NCI-H345 treated with DMSO at 0.1 percent for 48 hours (cell line): Measurements from ENCODE around the gene ATG14.
"Not testable (repeated sequence)": the region's sequence is repeated elsewhere in the genome, so short reads cannot be mapped to it uniquely, and the experiment has no call there.

Source experiments
- DNase-seq: peaks from one replicate; lab custom pipeline; 2025; ENCODE audit not compliant: unreplicated experiment; lab: John Stamatoyannopoulos, UW

The ATG14 gene

GRCh38 chr14:55411426-55412389, at the start of gene ATG14:
ATG14 (minus strand) TSS chr14:55411830; CDS start chr14:55411822, 8 bp downstream.
- peak; percentile 80 for DNase-seq

DNA sequence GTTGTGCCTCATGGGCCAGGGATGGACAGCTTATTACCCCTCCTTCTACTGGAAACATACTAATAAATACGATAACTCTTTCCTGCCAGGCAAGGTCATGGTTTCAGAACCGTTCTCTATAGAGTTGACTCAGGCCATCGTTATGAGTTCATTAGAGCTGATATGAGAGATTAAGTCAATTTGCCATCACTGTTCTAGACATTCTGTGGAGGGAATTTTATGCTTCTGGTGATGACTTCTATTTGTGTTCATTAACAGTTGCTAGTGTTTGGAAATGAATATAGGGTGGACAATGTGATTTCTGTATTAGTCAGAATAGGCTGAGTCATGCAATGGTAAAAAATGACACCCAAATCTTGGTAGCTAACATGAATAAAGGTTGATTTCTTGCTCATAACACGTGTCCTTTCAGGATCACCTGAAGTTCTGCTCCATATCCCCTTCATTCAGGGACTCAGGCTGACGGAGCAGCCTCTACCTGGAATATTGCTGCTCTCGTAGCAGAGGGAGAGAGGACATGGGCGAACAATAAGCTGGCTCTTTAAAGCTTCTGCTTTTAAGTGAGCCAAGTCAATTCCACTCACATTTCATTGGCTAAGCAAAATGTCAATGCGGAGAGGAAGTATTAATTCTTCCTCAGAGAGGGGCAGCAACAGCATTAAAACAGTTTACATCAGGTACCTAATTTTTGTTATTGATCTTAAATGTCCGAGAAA, 47.3 kb upstream of the ATG14 start:
- no peak for DNase-seq

DNA sequence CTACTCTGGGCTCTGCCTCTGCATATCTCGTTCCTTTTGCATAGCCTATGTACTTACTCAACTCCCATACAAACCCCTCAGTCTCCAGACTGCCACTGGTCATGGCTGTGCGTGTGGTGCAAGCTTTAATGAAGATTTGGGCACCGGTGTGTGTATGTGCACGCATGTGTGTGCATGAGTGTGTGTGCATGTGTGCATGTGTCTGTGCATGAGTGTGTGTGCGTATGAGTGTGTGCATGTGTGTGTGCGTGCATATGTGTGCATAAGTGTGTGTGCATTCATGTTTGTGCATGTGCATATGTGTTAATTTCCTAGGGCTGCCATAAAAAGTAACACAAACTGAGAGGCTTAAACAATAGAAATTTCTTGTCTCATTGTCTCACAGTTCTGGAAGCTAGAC, 45.9 kb upstream of the ATG14 start:
- no peak for DNase-seq

DNA sequence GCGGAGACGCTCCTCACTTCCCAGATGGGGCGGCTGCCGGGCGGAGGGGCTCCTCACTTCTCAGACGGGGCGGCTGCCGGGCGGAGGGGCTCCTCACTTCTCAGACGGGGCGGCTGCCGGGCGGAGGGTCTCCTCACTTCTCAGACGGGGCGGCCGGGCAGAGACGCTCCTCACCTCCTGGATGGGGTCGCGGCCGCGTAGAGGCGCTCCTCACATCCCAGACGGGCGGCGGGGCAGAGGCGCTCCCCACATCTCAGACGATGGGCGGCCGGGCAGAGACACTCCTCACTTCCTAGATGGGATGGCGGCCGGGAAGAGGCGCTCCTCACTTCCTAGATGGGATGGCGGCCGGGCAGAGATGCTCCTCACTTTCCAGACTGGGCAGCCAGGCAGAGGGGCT, 44.8 kb upstream of the ATG14 start:
- not testable (repeated sequence) for DNase-seq

DNA sequence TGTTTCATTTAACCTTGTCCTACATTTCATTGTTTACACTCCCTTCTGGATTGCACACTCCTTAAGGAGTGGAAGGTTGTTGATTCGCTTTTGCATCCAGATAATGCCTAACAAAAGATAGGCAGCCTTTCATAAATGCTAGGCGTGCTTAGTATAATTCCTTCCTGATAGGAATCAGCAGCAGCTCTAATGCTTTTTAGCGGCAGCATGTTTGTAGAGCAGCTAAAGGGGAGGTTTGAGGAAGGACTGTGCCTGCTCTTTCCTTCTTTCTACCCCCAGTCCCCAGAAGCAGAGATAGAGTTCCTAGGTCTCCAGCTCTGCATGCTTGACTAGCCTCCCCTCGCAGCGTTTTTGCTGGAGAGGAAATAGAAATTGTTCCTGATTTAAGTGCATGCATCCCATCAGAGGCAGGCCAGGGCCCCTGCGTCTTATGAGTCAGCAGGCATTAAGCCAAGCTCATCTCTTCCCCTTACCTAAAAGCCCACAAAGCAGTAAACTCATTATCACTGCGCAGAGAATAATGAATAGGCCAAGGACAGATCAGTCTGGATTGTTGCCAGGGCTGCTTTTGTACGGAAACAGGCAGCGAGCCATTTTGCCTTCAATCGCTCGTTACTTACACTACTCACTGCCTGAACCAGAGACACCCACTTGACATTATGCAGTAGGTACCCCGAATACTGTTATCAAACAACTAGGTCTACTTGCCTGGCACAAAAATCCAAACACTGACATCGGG, 42.8 kb upstream of the ATG14 start:
- peak; percentile 97 for DNase-seq

DNA sequence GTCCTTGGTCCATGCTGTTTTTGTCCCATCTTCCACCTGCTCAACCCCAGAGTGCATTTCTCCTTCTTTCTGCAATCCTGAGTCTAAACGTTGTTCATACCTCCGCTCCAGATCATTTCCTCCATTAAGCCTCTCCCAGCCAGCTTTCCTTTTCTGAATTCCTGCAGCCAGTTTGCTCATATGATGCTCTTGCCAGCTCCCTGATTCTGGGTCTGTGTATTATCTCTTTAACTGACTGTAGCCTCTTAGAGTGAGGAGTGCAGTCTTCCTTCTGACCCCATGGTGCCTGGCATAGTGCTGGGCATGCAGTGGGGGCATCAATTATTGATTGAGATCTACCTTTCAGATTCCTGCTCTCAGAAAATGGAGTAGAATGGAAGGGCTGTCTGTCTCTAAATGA, 40.3 kb upstream of the ATG14 start:
- no peak for DNase-seq

- DNase-seq: no peak
Measured at GRCh38 chr14:55451398-55451797, 39.8 kb upstream of the ATG14 start.

DNA sequence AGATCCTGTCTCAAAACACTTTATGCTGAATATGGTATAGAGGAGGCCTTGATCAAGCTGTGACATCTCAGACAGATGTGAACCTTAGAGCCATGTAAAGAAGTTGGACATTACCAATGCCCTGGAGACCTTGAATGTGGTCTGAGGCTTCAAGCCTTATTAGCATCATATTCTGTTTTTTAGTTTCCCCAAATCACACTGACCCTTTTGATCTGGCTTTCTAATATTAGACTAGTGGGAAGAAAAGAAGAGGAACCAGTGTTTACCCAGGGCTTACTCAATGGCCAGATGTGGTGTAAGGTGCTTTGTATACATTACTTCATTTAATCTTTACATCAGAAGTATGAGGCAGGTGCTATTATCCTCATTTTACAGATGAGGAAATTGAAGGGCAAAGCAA, 39.4 kb upstream of the ATG14 start:
- no peak for DNase-seq

- no peak for DNase-seq
Measured at GRCh38 chr14:55450539-55450938, 38.9 kb upstream of the ATG14 start.

- DNase-seq: no peak
Measured at GRCh38 chr14:55450124-55450523, 38.5 kb upstream of the ATG14 start.

DNA sequence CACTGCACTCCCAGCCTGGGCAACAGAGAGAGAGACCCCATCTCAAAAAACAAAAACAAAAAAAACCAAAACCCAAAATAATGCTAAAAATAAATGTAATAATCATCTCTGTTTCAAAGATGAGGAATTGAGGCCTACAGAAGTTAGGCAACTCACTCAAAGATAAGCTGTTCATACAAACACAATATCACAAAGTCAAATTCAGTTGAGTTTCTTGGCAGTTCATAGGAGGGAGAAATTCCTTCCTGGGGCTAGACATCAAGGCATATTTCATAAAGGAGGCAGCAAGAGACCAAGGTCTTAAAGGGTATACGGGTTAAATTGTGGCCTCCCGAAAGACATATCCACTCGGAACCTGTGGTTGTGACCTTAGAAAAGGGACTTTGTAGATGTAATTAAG, 37.5 kb upstream of the ATG14 start:
- DNase-seq: no peak

GRCh38 chr14:55448141-55448614, 36.5 kb upstream of the ATG14 start:
- DNase-seq: no peak

DNA sequence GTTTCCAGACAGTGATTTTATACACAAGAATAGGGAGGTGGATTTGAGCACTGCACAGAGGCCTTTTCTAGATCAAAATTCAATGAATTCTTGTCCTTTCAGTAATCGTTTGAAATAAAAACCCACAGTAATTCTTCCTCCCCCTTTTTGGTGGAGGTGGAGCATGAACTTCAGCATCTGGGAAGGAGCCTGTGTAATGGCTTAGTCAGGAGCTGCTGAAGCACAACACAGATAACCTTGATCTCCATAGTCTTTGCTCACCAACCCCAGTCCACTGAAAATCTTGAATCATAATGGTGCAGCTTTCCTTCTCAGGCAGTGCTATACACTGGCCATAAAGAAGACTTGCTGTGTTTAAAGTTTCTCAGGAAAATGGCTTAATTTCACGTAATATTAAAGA, 35.2 kb upstream of the ATG14 start:
- no peak for DNase-seq

DNA sequence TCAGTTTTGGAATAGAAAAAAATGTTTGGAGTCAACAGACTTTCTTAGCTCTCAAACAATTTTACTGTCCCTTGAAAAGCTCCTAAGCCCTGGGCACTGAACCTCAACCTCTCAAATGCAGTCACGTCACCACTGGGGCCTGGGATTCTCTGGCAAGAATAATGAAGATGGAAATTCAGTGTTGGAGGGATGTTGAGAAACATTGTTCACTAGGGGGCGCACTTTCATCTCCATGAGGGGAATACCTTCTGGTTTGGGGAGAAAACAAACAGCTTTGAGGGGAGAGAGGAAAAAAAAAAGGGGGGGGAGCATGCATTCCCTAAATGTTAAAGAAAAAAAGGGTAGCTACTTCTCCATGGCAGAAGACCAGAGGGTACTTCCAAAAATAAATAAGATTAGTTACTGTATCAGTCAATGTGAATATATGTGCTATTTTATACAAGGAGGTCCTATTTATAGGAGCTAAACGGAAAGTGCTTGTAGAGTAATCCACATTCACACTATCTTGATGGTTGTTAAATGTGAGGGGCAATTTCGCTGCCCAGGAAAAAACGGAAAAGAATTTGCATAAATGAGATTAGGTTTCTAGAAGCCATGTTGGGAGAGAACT, 34.6 kb upstream of the ATG14 start:
- peak; percentile 50 for DNase-seq

GRCh38 chr14:55441286-55441685, 29.7 kb upstream of the ATG14 start:
- no peak for DNase-seq

DNA sequence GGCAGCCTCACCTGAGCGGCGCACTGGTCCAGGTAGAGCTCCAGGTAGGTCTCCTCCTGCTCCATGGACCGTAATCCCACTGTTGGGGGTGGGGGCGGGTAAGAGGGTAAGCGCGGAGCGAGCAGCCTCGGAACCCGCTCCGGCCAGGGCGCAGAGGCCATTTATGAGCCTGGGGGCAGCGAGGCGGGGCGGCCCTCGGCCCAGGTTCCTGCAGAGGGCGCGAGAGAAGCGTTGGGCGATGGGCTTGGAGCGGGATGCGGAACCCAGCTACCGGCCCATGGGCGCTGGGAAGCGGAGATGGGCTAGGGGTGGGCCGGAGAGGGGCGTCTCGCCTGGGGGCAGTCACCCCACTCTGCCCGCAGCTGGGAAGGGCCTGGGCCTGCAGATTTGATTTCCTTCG, 28.8 kb upstream of the ATG14 start, which contains the start of gene TBPL2:
Gene TBPL2, minus strand, starts transcription at position 232 of the 400 bp plus-strand sequence. Its CDS starts 167 bp downstream, at position 65.
- DNase-seq: no peak

DNA sequence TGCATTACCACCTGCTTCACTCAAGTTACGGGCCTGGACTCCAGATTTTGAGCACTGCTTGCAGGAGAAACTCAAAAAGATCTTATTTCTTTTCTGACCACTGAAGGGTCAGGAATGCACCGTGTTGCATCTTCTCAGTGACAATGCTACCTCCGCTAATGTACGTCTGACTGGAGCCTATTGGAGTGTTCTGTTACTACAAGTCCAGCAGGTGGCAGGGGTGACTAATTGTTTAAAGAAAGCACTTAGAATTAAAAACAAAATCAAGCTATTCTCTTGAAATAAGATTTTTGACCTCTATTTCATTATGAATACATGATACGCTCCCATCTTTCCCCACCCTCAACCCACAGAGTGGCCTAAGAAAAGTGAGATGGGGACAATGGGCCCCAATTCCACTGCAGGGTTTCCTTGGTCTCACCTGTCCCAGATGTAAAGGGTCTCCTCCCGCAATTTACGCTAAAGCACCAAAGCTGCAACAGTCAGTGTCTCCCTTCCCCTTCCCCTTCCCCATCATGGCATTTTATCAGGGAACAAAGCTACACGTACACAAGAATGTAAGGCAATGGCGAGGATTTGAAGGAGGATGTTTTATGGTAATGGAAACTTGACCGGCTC, 26.5 kb upstream of the ATG14 start:
- peak; percentile 34 for DNase-seq

DNA sequence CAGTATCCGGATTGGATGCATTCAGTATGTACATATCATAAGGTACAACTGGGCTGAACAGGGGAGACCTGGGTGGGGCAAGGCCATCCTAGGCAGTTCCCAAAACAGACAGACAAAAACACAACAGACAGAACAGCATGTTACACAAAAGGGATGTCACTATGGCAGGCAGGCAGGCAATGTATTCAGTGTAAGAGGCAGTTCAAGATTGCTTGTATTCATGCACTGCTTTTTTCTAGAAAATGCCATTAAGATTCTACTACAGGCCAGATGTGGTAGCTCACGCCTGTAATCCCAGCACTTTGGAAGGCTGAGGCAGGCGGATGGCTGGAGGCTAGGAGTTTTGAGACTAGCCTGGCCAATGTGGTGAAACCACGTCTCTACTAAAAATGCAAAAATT, 25.3 kb upstream of the ATG14 start:
- DNase-seq: no peak

DNA sequence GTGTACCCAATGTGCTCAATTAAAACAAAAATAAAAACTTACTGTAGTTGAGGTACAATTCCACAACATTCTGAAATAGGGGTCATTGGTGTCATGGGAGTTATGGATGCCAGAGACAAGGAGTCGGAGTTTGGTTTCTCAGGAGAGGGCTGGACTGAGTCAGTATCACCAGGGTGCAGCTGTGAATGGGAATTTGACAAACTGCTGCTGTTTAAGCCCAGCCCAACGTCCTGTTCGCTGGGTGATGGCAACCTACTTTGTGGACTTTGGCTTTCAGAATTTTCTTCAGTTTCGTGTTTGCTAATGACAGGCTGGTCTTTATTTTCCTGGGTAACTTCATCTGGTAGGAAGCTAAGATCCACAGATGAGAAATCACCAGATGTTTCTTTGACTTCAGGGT, 24.9 kb upstream of the ATG14 start:
- DNase-seq: no peak

DNA sequence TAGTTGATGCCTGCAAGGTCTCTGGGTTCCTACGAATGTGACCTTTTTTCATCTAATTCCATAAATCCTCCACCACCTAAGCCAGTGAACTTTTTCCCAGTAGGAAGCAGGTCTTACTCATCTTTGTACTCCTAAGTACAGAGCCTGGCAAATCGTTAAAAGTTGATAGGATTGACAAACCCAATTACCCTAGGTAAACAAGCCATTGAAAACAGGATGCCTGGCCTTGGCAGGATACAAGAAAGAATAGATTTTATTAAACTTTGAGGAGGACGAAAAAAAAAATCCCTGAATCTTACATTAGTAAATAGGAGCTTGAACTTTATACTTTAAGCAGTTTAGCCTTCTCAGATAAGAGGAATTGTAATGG, 23.2 kb upstream of the ATG14 start:
- no peak for DNase-seq
